ENCODE measurements around the gene BHLHA9.
A peak's percentile ranks its signal among the peaks of the same experiment; 100 is the strongest.
"Not testable (repeated sequence)": the region's sequence is repeated elsewhere in the genome, so short reads cannot be mapped to it uniquely, and the experiment has no call there.

Gene BHLHA9

GRCh38 chr17:1229900-1230501, 40.2 kb upstream of the BHLHA9 start:
- no peak overlapping the region for H3K9ac ChIP-seq (ENCODE audit: low read length)
- H3K4me3 ChIP-seq (ENCODE audit: low read depth, low read length): peak overlapping the region; percentile 64
- peaks cover 77% of the 10 kb centered on the region for H3K27me3 ChIP-seq (ENCODE audit: control insufficient read depth, insufficient read depth, low read length)
- peaks cover 7% of the 10 kb centered on the region; the same call in 1 of the 2 replicates for H3K4me1 ChIP-seq (ENCODE audit: control insufficient read depth, insufficient read depth, low read length)
- no peak overlapping the region for H3K27ac ChIP-seq (ENCODE audit: low read depth, low read length)
- H3K36me3 ChIP-seq (ENCODE audit: control insufficient read depth, insufficient read depth, low read length): no peaks in the 10 kb centered on the region
- no peaks in the 10 kb centered on the region for H3K9me3 ChIP-seq (ENCODE audit: control insufficient read depth, insufficient read depth, low read depth, low read length)

DNA sequence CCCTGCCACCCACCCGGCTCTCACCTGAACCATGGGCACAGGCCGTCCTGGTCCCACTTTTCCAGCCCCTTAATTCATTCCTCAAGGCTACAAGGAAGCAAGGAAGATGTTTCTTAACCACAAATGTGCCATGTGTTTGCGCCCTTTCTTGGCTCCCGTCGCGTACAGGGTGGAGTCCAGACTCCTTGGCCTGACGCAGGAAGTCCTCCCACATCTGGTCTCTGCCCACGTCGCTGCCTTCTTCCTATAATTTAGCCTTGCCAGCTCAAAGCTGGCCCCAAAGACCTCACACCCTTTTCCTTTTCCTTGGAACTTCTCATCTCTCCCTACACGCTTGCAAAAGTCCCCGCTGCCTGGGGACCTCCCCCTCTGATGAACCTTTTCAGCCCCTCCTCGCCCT, 38.8 kb upstream of the BHLHA9 start:
- H3K36me3 ChIP-seq (ENCODE audit: control insufficient read depth, insufficient read depth, low read length): no peaks in the 10 kb centered on the region
- H3K27me3 ChIP-seq (ENCODE audit: control insufficient read depth, insufficient read depth, low read length): peaks cover 63% of the 10 kb centered on the region
- H3K4me3 ChIP-seq (ENCODE audit: low read depth, low read length): no peak overlapping the region
- H3K9ac ChIP-seq (ENCODE audit: low read length): no peak overlapping the region
- no peak overlapping the region for H3K27ac ChIP-seq (ENCODE audit: low read depth, low read length)
- H3K9me3 ChIP-seq (ENCODE audit: control insufficient read depth, insufficient read depth, low read depth, low read length): no peaks in the 10 kb centered on the region
- H3K4me1 ChIP-seq (ENCODE audit: control insufficient read depth, insufficient read depth, low read length): peaks cover 7% of the 10 kb centered on the region; the same call in 1 of the 2 replicates

- H3K36me3 ChIP-seq (ENCODE audit: control insufficient read depth, insufficient read depth, low read length): no peaks in the 10 kb centered on the region
- peaks cover 7% of the 10 kb centered on the region; the same call in 1 of the 2 replicates for H3K4me1 ChIP-seq (ENCODE audit: control insufficient read depth, insufficient read depth, low read length)
- H3K27ac ChIP-seq (ENCODE audit: low read depth, low read length): no peak overlapping the region
- no peak overlapping the region for H3K4me3 ChIP-seq (ENCODE audit: low read depth, low read length)
- no peaks in the 10 kb centered on the region for H3K9me3 ChIP-seq (ENCODE audit: control insufficient read depth, insufficient read depth, low read depth, low read length)
- no peak overlapping the region for H3K9ac ChIP-seq (ENCODE audit: low read length)
- H3K27me3 ChIP-seq (ENCODE audit: control insufficient read depth, insufficient read depth, low read length): peaks cover 55% of the 10 kb centered on the region
These were observed 37.9 kb upstream of the BHLHA9 start for GRCh38 chr17:1232331-1232730.

DNA sequence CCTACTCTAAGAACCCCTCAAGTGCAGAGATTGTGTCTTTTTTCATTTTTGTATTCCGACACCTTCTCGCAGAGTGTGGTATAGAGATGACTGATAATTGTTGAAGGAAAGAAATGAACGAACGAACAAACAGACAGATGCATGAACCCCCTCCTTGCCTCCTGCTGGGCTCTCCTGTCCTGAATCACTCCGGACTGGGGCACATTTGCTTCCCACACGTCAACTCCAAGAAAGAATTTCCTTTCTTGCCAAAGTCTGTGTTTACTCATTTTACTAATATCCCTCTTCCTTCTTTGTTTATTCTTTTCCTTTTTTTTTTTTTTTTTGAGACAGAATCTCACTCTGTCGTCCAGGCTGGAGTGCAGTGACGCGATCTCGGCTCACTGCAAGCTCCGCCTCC, 37.5 kb upstream of the BHLHA9 start:
- Histone ChIP-seq H3K27ac (ENCODE audit: low read depth, low read length) (no peak overlapping the region), H3K27me3 (ENCODE audit: control insufficient read depth, insufficient read depth, low read length) (peaks cover 50% of the 10 kb centered on the region), H3K36me3 (ENCODE audit: control insufficient read depth, insufficient read depth, low read length) (no peaks in the 10 kb centered on the region), H3K4me3 (ENCODE audit: low read depth, low read length) (no peak overlapping the region), H3K9ac (ENCODE audit: low read length) (no peak overlapping the region), H3K4me1 (ENCODE audit: control insufficient read depth, insufficient read depth, low read length) (peaks cover 5% of the 10 kb centered on the region; the same call in 1 of the 2 replicates), H3K9me3 (ENCODE audit: control insufficient read depth, insufficient read depth, low read depth, low read length) (no peaks in the 10 kb centered on the region)

GRCh38 chr17:1234455-1234854, 35.8 kb upstream of the BHLHA9 start:
- Histone ChIP-seq H3K4me3 (ENCODE audit: low read depth, low read length) (no peak overlapping the region), H3K27me3 (ENCODE audit: control insufficient read depth, insufficient read depth, low read length) (peaks cover 33% of the 10 kb centered on the region), H3K9ac (ENCODE audit: low read length) (no peak overlapping the region), H3K36me3 (ENCODE audit: control insufficient read depth, insufficient read depth, low read length) (no peaks in the 10 kb centered on the region), H3K27ac (ENCODE audit: low read depth, low read length) (no peak overlapping the region), H3K9me3 (ENCODE audit: control insufficient read depth, insufficient read depth, low read depth, low read length) (no peaks in the 10 kb centered on the region), H3K4me1 (ENCODE audit: control insufficient read depth, insufficient read depth, low read length) (no peaks in the 10 kb centered on the region)

DNA sequence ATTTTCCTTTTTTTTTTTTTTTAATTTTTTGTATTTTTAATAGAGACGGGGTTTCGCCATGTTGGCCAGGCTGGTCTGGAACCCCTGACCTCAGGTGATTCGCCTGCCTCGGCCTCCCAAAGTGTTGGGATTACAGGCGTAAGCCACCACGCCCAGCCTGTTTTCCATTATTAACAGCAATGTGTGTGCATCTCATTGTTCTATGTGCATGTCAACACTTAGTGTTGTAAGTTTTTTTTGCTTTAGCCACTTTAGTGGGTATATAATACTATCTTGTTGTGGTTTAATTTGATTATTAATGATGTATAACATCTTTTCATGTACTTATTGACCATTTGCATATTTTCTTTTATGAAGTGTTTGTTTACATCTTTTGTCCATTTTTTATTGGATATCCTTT, 32.8 kb upstream of the BHLHA9 start:
- H3K4me3 ChIP-seq (ENCODE audit: low read depth, low read length): no peak overlapping the region
- H3K27me3 ChIP-seq (ENCODE audit: control insufficient read depth, insufficient read depth, low read length): peaks cover 7% of the 10 kb centered on the region
- H3K9me3 ChIP-seq (ENCODE audit: control insufficient read depth, insufficient read depth, low read depth, low read length): no peaks in the 10 kb centered on the region
- H3K4me1 ChIP-seq (ENCODE audit: control insufficient read depth, insufficient read depth, low read length): no peaks in the 10 kb centered on the region
- no peak overlapping the region for H3K27ac ChIP-seq (ENCODE audit: low read depth, low read length)
- H3K9ac ChIP-seq (ENCODE audit: low read length): no peak overlapping the region
- H3K36me3 ChIP-seq (ENCODE audit: control insufficient read depth, insufficient read depth, low read length): no peaks in the 10 kb centered on the region

GRCh38 chr17:1239210-1239609, 31.0 kb upstream of the BHLHA9 start:
- H3K4me1 ChIP-seq (ENCODE audit: control insufficient read depth, insufficient read depth, low read length): no peaks in the 10 kb centered on the region
- H3K9me3 ChIP-seq (ENCODE audit: control insufficient read depth, insufficient read depth, low read depth, low read length): no peaks in the 10 kb centered on the region
- no peak overlapping the region for H3K9ac ChIP-seq (ENCODE audit: low read length)
- H3K27ac ChIP-seq (ENCODE audit: low read depth, low read length): no peak overlapping the region
- peaks cover 3% of the 10 kb centered on the region; the same call in 1 of the 2 replicates for H3K27me3 ChIP-seq (ENCODE audit: control insufficient read depth, insufficient read depth, low read length)
- no peak overlapping the region for H3K4me3 ChIP-seq (ENCODE audit: low read depth, low read length)
- no peaks in the 10 kb centered on the region for H3K36me3 ChIP-seq (ENCODE audit: control insufficient read depth, insufficient read depth, low read length)

DNA sequence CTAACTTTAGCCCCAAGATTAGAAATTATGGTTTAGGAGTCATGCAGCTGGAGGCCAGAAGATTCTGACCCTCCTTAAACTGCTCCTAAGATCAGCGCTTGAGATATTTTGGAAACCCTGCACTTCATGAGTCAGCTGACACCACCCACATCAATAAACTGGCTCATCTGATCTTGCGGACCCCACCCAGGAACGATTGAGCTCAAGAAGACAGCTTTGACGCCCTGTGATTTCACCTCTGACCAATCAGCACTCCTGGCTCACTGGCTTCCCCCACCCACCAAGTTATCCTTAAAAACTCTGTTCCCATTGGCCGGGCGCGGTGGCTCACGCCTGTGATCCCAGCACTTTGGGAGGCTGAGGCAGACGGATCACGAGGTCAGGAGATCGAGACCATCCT, 29.8 kb upstream of the BHLHA9 start:
- not testable (repeated sequence) for H3K4me1 ChIP-seq (ENCODE audit: control insufficient read depth, insufficient read depth, low read length); H3K4me3 ChIP-seq (ENCODE audit: low read depth, low read length); H3K9me3 ChIP-seq (ENCODE audit: control insufficient read depth, insufficient read depth, low read depth, low read length); H3K27me3 ChIP-seq (ENCODE audit: control insufficient read depth, insufficient read depth, low read length); H3K27ac ChIP-seq (ENCODE audit: low read depth, low read length); H3K9ac ChIP-seq (ENCODE audit: low read length); H3K36me3 ChIP-seq (ENCODE audit: control insufficient read depth, insufficient read depth, low read length)

- H3K4me3 ChIP-seq (ENCODE audit: low read depth, low read length): no peak overlapping the region
- H3K4me1 ChIP-seq (ENCODE audit: control insufficient read depth, insufficient read depth, low read length): no peaks in the 10 kb centered on the region
- 0 out of 2 replicates have a peak, but pooled peaks cover 3% of the 10 kb centered on the region for H3K9me3 ChIP-seq (ENCODE audit: control insufficient read depth, insufficient read depth, low read depth, low read length)
- H3K9ac ChIP-seq (ENCODE audit: low read length): no peak overlapping the region
- no peak overlapping the region for H3K27ac ChIP-seq (ENCODE audit: low read depth, low read length)
- H3K36me3 ChIP-seq (ENCODE audit: control insufficient read depth, insufficient read depth, low read length): no peaks in the 10 kb centered on the region
- H3K27me3 ChIP-seq (ENCODE audit: control insufficient read depth, insufficient read depth, low read length): peaks cover 3% of the 10 kb centered on the region; the same call in 1 of the 2 replicates
These were observed 28.3 kb upstream of the BHLHA9 start for GRCh38 chr17:1241929-1242328.

DNA sequence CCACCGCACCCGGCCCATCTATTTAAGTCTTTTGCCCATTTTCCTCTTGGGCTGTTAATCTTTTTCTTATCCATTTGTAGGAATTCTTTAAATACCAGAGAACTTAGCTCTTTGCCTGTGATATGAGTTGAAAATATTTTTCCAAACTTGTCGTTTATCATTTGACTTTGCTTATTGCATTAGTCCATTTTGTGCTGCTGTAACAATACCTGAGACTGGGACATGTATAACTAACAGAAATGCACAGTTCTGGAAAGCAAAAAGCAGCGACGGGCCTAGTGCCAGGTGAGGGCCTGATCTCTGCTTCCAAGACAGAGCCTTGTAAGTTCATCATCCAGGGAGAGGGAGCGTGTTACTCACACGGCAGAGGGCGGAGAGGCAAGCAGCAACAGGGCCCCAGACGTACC, 25.6 kb upstream of the BHLHA9 start:
- no peaks in the 10 kb centered on the region for H3K4me1 ChIP-seq (ENCODE audit: control insufficient read depth, insufficient read depth, low read length)
- no peak overlapping the region for H3K27ac ChIP-seq (ENCODE audit: low read depth, low read length)
- peaks cover 5% of the 10 kb centered on the region; the same call in 1 of the 2 replicates for H3K9me3 ChIP-seq (ENCODE audit: control insufficient read depth, insufficient read depth, low read depth, low read length)
- H3K36me3 ChIP-seq (ENCODE audit: control insufficient read depth, insufficient read depth, low read length): no peaks in the 10 kb centered on the region
- H3K4me3 ChIP-seq (ENCODE audit: low read depth, low read length): no peak overlapping the region
- H3K9ac ChIP-seq (ENCODE audit: low read length): no peak overlapping the region
- peaks cover 3% of the 10 kb centered on the region; the same call in 1 of the 2 replicates for H3K27me3 ChIP-seq (ENCODE audit: control insufficient read depth, insufficient read depth, low read length)

- Histone ChIP-seq H3K27me3 (ENCODE audit: control insufficient read depth, insufficient read depth, low read length) (peaks cover 10% of the 10 kb centered on the region), H3K36me3 (ENCODE audit: control insufficient read depth, insufficient read depth, low read length) (no peaks in the 10 kb centered on the region), H3K4me1 (ENCODE audit: control insufficient read depth, insufficient read depth, low read length) (peaks cover 5% of the 10 kb centered on the region; the same call in 1 of the 2 replicates), H3K9ac (ENCODE audit: low read length) (no peak overlapping the region), H3K9me3 (ENCODE audit: control insufficient read depth, insufficient read depth, low read depth, low read length) (peaks cover 2% of the 10 kb centered on the region; the same call in 1 of the 2 replicates), H3K4me3 (ENCODE audit: low read depth, low read length) (no peak overlapping the region), H3K27ac (ENCODE audit: low read depth, low read length) (no peak overlapping the region)
These were observed 18.2 kb upstream of the BHLHA9 start for GRCh38 chr17:1251866-1252608.

All from HUES6 (cell line).